ENCODE results near the gene ROBO4.

ROBO4 gene

DNA sequence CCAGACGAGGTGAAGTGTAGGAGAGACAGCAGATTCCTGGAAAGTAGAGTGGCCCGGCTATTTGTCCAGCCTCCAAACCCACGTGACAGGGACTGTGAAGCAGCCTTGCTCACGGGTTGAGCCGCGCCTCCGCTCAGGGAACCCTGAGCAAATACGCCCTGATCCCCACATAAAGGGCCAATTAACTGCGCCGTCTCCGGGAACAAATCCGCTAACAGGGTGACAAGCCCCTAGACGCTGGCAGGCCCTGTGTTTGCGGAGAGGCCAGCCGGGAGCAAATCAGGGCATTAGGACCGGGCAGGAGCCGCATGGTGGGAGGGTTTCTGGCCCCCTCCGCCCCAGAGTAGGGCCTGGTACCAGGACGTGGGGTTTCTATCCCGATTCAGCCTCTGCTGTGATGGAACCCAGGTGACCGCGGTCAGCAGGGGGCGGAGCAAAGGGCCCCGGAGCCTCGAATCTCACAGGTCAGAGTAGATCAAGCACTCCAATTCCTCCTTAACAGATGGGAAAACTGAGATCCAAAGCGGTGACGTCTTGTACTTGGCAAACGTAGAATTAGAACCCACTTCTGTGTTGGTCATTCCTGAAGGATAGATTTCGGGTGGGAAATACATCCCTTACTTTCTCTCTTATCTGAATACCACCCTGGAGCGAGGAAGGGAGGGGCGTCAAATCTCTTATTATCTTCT lies 34.4 kb downstream of the ROBO4 start:
- ATAC-seq: no peak
- no peak for DNase-seq (ENCODE audit: low spot score in 2 of 2)
- no peak overlapping the region for H3K4me3 Mint-ChIP-seq
- H3K9me3 Mint-ChIP-seq: no peaks in the 10 kb centered on the region
- H3K36me3 Mint-ChIP-seq: no peaks in the 10 kb centered on the region
- H3K4me1 Mint-ChIP-seq: peaks cover 43% of the 10 kb centered on the region
- H3K27ac Mint-ChIP-seq: no peak overlapping the region

GRCh38 chr11:124861670-124862069 lies 36.0 kb downstream of the ROBO4 start:
- DNase-seq (ENCODE audit: low spot score in 2 of 2) (no peak), ATAC-seq (no peak)
- no peak overlapping the region for H3K4me3 Mint-ChIP-seq
- no peaks in the 10 kb centered on the region for H3K36me3 Mint-ChIP-seq
- no peaks in the 10 kb centered on the region for H3K9me3 Mint-ChIP-seq
- H3K27ac Mint-ChIP-seq: no peak overlapping the region
- peaks cover 29% of the 10 kb centered on the region for H3K4me1 Mint-ChIP-seq

GRCh38 chr11:124859171-124859570 lies 38.5 kb downstream of the ROBO4 start:
- ATAC-seq (no peak), DNase-seq (ENCODE audit: low spot score in 2 of 2) (no peak)
- H3K36me3 Mint-ChIP-seq: no peaks in the 10 kb centered on the region
- peaks cover 16% of the 10 kb centered on the region for H3K4me1 Mint-ChIP-seq
- no peak overlapping the region for H3K27ac Mint-ChIP-seq
- no peak overlapping the region for H3K4me3 Mint-ChIP-seq
- no peaks in the 10 kb centered on the region for H3K9me3 Mint-ChIP-seq

- ATAC-seq (no peak), DNase-seq (ENCODE audit: low spot score in 2 of 2) (no peak)
- H3K4me3 Mint-ChIP-seq: no peak overlapping the region
- H3K9me3 Mint-ChIP-seq: no peaks in the 10 kb centered on the region
- no peak overlapping the region for H3K27ac Mint-ChIP-seq
- H3K4me1 Mint-ChIP-seq: no peaks in the 10 kb centered on the region
- no peaks in the 10 kb centered on the region for H3K36me3 Mint-ChIP-seq
These were observed 51.5 kb downstream of the ROBO4 start for GRCh38 chr11:124846070-124846673.

- H3K27ac Mint-ChIP-seq: no peak overlapping the region
- H3K9me3 Mint-ChIP-seq: no peaks in the 10 kb centered on the region
These were observed 53.0 kb downstream of the ROBO4 start for GRCh38 chr11:124844664-124845079.

GRCh38 chr11:124843616-124843910 lies 54.1 kb downstream of the ROBO4 start:
- H3K27ac Mint-ChIP-seq: no peak overlapping the region
- peaks cover 6% of the 10 kb centered on the region for H3K4me1 Mint-ChIP-seq
- ATAC-seq: no peak
- H3K36me3 Mint-ChIP-seq: no peaks in the 10 kb centered on the region
- H3K4me3 Mint-ChIP-seq: no peak overlapping the region
- no peaks in the 10 kb centered on the region for H3K9me3 Mint-ChIP-seq
- DNase-seq (ENCODE audit: low spot score in 2 of 2): no peak

More at GRCh38 chr11:124844664-124845079, 53.0 kb downstream of the ROBO4 start:
- no peak for ATAC-seq
- H3K4me3 Mint-ChIP-seq: no peak overlapping the region
- H3K4me1 Mint-ChIP-seq: peaks cover 6% of the 10 kb centered on the region
- H3K36me3 Mint-ChIP-seq: no peaks in the 10 kb centered on the region
- no peak for DNase-seq (ENCODE audit: low spot score in 2 of 2)

DNA sequence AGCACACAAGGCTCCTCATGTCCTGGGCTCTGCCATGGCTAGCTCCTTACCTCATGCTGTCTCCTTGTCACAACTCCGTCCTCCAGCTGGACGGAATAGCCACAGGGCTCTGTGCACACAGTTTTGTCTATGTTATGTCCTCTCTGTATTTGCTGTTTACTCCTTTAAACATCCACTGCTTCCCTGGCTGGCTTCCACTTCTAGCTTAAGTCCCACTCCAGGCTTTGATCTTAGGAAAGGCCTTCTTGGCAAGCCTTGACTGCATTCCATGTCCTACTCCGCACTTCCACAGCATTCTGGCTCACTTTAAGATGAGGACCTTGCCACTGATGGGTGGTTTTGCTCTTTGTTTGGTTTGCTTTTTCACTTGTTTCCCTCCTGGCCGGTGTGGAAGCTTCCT lies 55.4 kb downstream of the ROBO4 start:
- Mint-ChIP-seq H3K4me3 (no peak overlapping the region), H3K9me3 (no peaks in the 10 kb centered on the region), H3K27ac (no peak overlapping the region), H3K36me3 (no peaks in the 10 kb centered on the region), H3K4me1 (peaks cover 6% of the 10 kb centered on the region)
- DNase-seq (ENCODE audit: low spot score in 2 of 2): no peak
- no peak for ATAC-seq

DNA sequence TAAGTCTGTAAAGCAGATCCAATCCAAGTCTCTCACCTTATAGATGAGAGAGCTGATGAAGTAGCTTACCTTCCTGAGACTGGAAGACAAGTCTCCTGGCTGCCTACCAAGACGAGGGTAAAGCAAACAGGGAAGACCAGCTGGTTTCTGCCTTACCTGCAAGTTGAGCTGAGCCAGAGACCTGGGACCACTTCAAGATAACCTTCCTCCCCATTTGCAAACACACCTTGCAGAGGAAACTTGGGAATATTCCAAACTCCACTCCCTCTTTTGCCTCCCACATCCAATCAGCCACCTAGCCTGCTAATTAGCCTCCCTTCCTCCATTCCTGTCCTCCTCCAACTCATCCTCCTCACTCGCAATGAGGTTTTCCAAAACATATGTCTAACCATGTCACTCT lies 55.8 kb downstream of the ROBO4 start:
- no peak for DNase-seq (ENCODE audit: low spot score in 2 of 2)
- ATAC-seq: no peak
- Mint-ChIP-seq H3K4me3 (no peak overlapping the region), H3K4me1 (peaks cover 6% of the 10 kb centered on the region), H3K36me3 (no peaks in the 10 kb centered on the region), H3K9me3 (no peaks in the 10 kb centered on the region), H3K27ac (no peak overlapping the region)

- ATAC-seq: no peak
- Mint-ChIP-seq H3K27ac (no peak overlapping the region), H3K9me3 (no peaks in the 10 kb centered on the region), H3K4me1 (peaks cover 9% of the 10 kb centered on the region), H3K4me3 (no peak overlapping the region), H3K36me3 (no peaks in the 10 kb centered on the region)
- no peak for DNase-seq (ENCODE audit: low spot score in 2 of 2)
These were observed 56.5 kb downstream of the ROBO4 start for GRCh38 chr11:124841201-124841600.

- Mint-ChIP-seq H3K4me3 (no peak overlapping the region), H3K9me3 (no peaks in the 10 kb centered on the region), H3K36me3 (no peaks in the 10 kb centered on the region), H3K4me1 (peaks cover 12% of the 10 kb centered on the region), H3K27ac (no peak overlapping the region)
- ATAC-seq (no peak), DNase-seq (ENCODE audit: low spot score in 2 of 2) (no peak)
These were observed 57.0 kb downstream of the ROBO4 start for GRCh38 chr11:124840666-124841065.

DNA sequence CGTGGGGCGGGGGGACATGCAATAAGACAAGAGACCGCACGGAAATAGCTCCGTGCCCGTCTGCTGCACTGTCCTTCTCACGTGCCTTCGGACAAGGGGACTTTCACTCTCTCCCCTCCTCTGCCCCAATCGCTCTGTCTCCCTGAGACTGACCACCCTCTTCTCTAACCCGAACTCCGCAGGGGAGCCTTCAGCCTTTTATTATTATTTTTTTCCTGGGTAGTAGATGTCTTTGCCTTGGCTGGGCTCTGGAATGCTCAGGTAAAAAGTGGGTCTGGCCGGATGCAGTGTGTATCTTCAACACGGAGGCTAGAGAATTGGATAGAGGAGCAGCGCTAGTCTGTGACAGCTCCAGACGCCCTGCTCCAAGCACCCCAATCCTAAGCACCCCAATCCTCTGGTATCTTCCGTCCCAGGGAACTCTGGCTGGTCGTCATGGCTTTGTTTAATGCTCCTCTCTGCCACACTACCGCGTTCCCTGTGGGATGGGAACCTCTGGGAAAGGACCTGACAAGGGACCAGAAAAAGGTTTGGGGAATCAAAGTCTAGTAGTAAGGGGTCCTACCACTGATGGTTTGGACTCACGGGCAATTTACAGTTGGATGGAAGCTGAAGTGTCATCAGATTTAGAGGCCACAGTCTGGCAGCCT lies 57.6 kb downstream of the ROBO4 start:
- no peak for ATAC-seq
- Mint-ChIP-seq H3K9me3 (no peaks in the 10 kb centered on the region), H3K27ac (no peak overlapping the region)

DNA sequence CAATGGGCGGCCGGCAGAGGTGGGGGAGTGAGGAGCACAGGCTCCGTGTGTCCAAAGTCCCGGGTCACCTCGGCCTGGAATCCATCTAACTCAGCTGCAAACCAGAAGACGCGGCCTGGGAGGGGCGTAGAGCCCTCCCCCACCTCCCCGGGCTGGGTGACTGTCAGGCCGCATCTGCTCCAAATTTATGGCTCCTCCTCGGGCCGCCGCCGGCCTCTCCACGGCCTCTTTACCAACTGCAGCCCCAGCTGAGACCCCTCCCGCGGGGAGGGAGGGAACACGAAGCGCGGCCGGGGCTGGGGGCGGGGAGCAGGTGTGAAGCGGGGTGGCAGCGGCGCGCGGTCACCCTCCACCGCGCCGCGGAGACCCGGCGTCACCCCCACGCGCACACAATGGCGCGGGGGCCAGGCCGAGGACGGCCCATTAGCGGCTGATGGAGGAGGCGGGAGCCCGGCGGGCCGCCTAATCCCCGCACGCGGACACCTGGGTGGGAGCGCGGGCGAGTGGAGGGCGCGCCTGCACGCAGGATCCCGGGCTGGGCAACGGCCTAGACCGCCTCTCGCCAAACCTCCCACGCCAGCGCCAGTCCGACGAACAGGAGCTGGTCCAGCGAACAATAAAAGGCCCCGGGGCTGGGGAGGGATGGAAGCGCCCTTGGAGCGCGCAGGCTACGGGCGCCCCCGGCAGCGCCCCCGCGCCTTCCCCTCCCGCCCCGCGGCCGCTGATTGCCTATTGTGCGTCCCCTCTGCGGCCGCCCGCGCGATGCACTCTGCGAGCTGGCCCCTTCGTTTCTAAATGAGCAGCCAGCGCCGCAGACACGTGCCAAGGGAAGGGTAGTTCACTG lies 58.3 kb downstream of the ROBO4 start:
- Mint-ChIP-seq H3K4me1 (peaks cover 12% of the 10 kb centered on the region), H3K36me3 (no peaks in the 10 kb centered on the region), H3K4me3 (peak overlapping the region; percentile 40), H3K27ac (no peak overlapping the region), H3K9me3 (no peaks in the 10 kb centered on the region)
- DNase-seq (ENCODE audit: low spot score in 2 of 2) (no peak), ATAC-seq (peak; percentile 4)

More for the DNA sequence above, 57.6 kb downstream of the ROBO4 start:
- Mint-ChIP-seq H3K36me3 (no peaks in the 10 kb centered on the region), H3K4me3 (peak overlapping the region; percentile 40), H3K4me1 (peaks cover 12% of the 10 kb centered on the region)
- no peak for DNase-seq (ENCODE audit: low spot score in 2 of 2)

DNA sequence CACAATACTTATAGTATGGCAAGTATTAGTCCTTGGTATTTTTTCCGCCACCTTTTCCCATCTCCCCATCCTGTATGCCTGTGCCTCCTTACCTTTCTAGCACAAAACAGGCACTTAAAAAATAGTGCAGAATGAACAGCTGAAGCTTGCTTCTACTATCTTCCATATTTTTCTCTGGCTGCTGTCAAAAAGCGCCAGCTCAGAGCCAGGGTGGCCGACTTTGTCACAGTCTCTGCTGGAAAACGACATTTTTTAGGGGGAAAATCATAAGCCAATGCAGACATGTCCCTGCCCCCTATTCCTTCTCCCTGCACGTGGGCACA lies 58.9 kb downstream of the ROBO4 start:
- peaks cover 12% of the 10 kb centered on the region for H3K4me1 Mint-ChIP-seq
- no peak for ATAC-seq
- no peak for DNase-seq (ENCODE audit: low spot score in 2 of 2)
- no peaks in the 10 kb centered on the region for H3K36me3 Mint-ChIP-seq
- H3K4me3 Mint-ChIP-seq: no peak overlapping the region
- no peak overlapping the region for H3K27ac Mint-ChIP-seq
- no peaks in the 10 kb centered on the region for H3K9me3 Mint-ChIP-seq

DNA sequence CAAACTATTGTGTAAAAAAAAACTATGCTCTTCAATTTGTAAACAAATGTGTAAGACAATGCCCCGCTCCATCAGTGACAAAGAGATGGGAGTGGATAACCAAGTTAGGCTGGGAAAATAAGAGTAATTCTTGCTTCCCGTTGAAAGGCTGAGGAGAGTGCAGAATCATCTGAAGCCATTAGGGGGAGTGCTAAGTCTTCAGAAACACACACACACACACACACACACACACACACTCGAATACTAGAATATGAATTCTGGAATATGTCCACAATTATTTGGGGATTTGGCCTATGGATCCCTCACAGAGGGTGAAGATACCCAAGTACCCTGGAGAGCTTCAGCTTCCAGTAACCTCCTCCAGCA lies 60.2 kb downstream of the ROBO4 start:
- Mint-ChIP-seq H3K9me3 (no peaks in the 10 kb centered on the region), H3K4me1 (peaks cover 12% of the 10 kb centered on the region), H3K4me3 (no peak overlapping the region), H3K27ac (no peak overlapping the region), H3K36me3 (no peaks in the 10 kb centered on the region)
- DNase-seq (ENCODE audit: low spot score in 2 of 2): no peak
- ATAC-seq: no peak

GRCh38 chr11:124835918-124836317 lies 61.7 kb downstream of the ROBO4 start:
- no peaks in the 10 kb centered on the region for H3K36me3 Mint-ChIP-seq
- peak overlapping the region; percentile 58 for H3K4me3 Mint-ChIP-seq
- DNase-seq (ENCODE audit: low spot score in 2 of 2) (no peak), ATAC-seq (no peak)
- H3K9me3 Mint-ChIP-seq: no peaks in the 10 kb centered on the region
- peaks cover 12% of the 10 kb centered on the region for H3K4me1 Mint-ChIP-seq
- no peak overlapping the region for H3K27ac Mint-ChIP-seq
